Gastrocnemius medialis (tissue), 4 donors: ENCODE results near the gene POU2AF1.

Experiments
- CTCF ChIP-seq, 5 experiments: fragments of 450-650 bp in 3 of 5; fragments of 200-600 bp in 2 of 5; sonication (generic) in 2 of 5; IDR thresholded peaks in 4 of 5; conservative IDR thresholded peaks in 1 of 5; 1 replicate in 4 of 5; 2 replicates in 1 of 5; pipeline ENCODE4 v1.5.1; 2016 to 2019; ENCODE audit warnings: antibody characterized with exemption in 5 of 5, mild to moderate bottlenecking in 3 of 5, moderate library complexity in 3 of 5
- POLR2A ChIP-seq, 2 donors: fragments of 450-650 bp; IDR thresholded peaks; one replicate each; pipeline ENCODE4 v1.6.1; 2017; ENCODE audit warnings: antibody characterized with exemption in 2 of 2, mild to moderate bottlenecking in 2 of 2, moderate library complexity in 2 of 2

DNA sequence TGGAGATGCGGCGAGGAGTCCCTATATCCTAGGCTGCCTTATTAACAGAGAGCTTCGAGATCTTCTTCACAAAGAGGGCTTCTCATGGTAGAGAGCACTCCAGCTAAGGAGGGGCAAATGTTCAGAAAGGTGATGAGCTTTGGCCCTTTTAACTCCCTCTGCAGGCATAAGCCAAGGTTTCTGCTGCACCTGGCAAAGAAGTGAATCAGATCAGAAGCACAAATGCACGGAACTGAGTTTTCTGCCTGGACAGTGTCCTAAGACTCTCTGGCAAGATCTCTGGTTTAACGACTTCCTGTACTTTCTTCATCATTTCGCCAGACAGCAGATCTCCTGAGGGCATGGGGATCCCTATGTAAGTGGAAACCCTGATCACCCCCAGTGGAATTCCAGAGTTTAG is 43.5 kb downstream of the POU2AF1 start:
- TF ChIP-seq POLR2A (IDR thresholded peaks at IDR 0.05) (no peak), CTCF (IDR thresholded peaks at IDR 0.05 in 4 of 5, conservative IDR thresholded peaks at IDR 0.05 in 1 of 5) (no peak)
